ENCODE measurements around the gene PWWP2B.
"Not testable (repeated sequence)": the region's sequence is repeated elsewhere in the genome, so short reads cannot be mapped to it uniquely, and the experiment has no call there.

Gene PWWP2B

DNA sequence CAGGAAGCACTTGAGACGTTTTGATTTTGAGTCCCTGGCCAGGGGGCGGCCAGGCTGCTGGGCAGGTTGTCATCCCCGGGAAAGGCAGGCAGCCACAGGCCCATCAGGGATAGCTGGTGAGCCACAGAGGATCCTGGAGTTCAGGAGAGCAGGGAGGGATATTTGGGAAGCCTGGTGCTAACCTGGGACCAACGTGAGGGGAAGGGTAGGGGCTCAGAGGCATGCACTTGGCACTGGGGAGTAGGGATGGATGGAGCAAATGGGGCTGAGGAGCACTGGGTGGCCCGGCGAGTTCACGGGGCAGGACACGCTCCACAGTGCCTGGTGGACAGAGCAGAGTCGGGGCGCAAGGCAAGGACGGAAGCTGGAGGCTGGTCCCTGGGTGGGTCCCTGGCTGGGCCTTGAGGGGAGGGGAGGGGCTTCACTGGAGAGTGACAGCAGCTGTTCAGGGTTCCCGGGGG is 34.8 kb upstream of the PWWP2B start:
- no peak for DNase-seq

DNA sequence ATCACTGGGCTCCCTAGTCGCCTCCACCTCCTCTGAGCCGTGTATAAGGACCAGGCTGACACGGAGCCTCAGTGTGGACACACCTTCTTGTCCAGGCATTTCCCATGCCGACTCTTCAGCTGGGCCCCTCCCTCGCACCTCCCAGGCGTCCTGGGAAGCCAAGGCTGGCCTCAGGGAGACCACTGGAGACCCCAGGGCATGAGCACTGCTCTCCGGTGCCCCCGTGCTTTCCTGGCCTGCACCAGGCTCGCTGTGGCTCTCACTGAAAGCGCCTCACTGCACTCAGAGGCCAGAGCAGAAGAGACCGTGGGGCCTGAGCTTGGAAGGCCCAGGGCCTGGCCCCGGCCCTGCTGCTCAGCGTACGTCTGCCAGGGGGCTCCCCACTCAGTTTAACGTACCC is 33.6 kb upstream of the PWWP2B start:
- no peak for DNase-seq

DNA sequence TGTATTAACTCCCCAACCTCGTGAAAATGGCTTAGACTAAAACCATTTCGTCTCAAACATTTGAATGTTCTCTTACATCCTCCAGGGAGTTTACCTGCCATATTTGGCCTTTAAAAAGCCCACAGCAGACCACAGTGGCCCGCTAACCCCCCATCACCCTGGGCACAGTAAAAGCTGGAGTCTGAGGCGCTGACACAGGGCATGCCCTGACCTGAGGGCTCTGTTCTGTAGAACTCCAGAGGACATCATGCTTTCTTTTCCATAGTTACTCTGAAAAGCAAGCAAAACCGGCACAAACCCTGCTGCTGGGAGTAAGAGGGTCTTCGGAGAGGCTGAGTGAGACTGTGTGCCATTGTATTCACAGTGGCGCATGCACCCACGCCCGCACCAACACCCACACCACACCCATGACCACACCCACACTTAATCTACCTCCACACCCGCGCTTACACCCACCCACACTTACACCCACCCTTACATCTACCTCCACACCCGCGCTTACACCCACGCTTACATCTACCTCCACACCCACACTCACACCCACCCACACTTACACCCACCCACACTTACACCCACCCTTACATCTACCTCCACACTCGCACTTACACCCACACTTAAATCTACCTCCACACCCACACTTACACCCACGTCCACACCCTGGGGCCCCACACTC is 32.9 kb upstream of the PWWP2B start:
- DNase-seq, result no peak

- no peak for DNase-seq
These were observed 32.4 kb upstream of the PWWP2B start for GRCh38 chr10:132364594-132364970.

GRCh38 chr10:132365102-132365501 is 31.9 kb upstream of the PWWP2B start:
- no peak for DNase-seq

GRCh38 chr10:132366006-132366405 is 31.0 kb upstream of the PWWP2B start:
- DNase-seq, result no peak

- DNase-seq, result no peak
These were observed 30.5 kb upstream of the PWWP2B start for GRCh38 chr10:132366499-132366898.

- no peak for DNase-seq
These were observed 28.6 kb upstream of the PWWP2B start for GRCh38 chr10:132368391-132368790.

GRCh38 chr10:132368881-132369635 is 27.9 kb upstream of the PWWP2B start:
- DNase-seq, result no peak

DNA sequence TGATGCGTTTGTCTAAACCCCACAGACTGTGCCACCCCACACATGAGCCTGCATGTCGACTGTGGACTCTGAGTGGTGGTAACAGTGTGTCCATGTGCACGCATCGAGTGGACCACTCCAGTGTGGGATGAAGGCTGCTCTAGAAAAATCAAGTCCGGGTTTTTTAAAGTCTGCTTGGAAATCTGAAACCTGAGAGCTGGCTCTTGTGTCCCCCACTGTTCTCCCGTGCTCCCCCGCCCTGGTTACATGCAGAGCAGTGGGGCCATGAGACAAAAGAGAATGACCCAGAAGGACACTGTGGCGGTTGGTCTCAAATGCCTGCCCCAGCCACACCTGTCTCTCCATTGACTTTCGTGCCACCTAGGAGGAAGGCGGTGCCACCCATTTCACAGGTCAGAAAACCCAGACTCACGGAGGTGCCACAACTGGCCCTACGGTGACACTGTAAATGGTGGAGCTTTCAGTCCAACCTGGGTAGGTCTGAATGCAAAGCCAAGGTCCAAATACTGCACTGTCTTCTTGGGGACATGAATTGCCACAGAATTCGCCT is 27.3 kb upstream of the PWWP2B start:
- no peak for DNase-seq

GRCh38 chr10:132370426-132371340 is 26.3 kb upstream of the PWWP2B start:
- no peak for DNase-seq

- DNase-seq, result no peak
These were observed 25.3 kb upstream of the PWWP2B start for GRCh38 chr10:132371641-132372081.

GRCh38 chr10:132372516-132373095 is 24.4 kb upstream of the PWWP2B start:
- no peak for DNase-seq

DNA sequence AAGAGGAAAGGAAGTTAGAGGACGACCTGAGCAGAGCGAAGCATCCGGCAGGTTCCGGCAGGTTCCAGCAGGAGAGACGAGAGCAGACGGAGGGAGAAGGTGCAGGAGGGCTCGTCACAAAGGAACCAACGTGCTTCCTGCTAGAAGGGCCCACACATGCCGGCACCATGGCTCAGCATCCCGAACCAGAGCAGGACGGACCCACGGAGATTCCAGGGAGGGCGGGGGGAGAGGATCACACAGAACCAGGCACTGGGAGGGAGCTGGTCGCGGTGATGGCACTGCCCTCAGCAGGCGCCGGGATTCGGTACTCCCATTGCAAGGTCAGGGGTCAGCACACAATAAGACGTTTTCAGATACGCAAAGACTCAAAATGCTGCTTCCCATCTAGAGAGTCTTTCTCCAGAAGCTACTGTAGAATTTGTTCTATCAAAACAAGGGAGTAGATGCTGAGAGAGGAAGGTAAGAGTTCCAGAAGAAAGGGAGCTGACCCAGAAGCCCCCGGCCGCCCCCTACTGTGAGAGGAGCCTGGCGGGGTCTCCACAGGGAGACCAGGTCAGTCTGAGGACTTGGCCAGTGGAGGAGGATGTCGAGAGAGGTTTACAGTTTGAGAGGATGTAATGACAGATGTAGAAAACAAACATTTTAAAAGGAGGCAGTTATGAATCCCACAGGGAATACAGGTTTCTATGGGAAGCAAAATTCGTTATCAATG is 23.6 kb upstream of the PWWP2B start:
- DNase-seq, result no peak

- no peak for DNase-seq
These were observed 22.8 kb upstream of the PWWP2B start for GRCh38 chr10:132374176-132374575.

DNA sequence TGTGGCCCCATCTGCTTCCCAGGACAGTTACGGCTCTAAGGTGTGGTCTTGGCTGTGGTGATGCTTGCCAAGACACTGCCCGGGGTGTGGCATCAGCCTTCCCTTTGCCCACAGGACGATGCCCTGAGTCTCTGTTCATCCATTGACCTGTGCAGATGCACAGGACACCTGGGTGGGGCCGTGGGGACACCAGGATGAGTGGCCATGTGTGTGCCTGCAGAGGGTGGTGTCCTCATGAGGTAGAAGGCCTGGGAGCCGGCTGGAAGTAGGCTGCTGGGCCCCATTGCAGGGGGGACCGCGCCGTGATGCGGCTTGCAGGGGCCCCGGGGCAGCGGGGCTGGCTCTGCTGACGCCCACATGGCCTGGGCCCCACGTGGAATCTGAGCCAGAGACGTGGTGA is 22.4 kb upstream of the PWWP2B start:
- DNase-seq, result no peak

DNA sequence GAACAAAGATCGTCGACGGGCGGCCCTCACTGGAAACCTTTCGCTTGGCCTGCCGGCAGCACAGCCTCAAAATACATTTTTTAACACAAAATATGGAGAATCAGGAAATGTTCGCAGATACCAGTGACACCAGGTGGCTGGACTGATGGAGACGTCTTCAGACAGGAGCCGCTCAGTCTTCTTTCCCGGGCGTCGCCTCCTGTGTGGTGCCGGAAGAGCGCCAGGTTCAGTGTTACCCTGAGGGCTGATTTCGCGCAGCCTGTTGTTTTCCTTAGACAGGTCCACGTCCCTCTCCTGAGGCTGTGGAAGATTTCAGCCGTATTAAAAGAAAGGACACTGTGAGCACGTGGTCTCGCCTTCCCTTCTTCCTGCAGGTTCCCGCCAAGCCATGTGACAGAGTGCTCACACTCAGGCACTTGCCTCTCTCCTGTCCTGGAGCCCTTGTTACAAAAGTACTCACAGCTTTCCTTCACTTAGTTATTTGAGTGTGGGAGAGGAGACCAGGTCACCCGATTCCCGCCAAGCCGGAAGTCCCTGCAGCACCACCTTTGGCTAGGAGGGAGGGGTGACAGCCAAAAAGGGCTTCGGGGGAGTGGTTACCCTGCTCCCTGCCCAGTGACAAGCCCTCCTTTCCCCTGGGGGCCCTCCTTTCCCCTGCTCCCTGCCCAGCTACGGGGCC is 21.7 kb upstream of the PWWP2B start:
- no peak for DNase-seq

DNA sequence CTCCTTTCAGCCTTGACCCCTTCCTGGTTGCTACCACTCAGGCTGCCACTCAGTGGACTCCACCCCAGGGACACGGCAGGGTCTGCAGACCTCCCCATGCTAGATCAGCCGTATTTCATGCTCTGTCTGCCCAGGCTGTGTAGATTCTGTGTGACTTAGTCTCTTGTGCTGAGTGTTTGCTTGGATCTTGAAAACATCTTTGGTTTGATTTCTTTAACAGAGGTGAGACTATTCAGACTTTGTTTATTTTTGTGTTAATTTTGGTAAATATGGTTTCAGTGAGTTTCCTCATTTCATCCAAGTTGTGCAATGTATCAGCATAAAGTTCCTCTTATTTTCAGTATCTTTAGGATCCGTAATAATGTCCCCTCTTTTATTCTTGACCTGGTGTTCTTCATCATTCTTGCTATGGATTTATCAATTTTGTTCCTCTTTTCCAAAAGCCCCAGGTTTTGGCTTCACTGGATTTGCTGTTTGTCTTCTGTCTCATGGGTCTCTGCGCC is 21.2 kb upstream of the PWWP2B start:
- DNase-seq, result no peak

DNA sequence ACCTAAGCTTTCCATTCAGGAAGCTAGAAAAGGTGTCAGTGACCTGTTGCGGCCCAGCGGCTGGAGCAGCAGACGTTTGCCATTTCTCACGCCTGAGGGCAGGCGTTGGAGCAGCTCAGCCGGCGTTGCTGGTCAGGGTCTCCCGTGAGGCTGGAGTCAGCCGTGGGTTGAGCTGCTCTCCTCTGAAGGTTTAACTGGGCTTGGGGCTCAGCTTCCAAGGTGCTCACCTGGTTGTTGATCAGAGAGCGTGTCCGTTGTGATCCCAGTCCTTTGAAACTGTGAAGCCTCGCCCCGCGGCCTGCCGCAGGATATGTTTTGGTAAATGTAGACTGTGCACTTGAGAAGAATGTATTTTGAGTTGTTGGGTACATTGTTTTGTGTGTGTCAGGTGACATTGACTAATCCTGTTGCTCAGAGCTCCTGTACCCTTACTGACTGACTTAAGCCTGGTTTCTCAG is 20.6 kb upstream of the PWWP2B start:
- no peak for DNase-seq

GRCh38 chr10:132377326-132377725 is 19.7 kb upstream of the PWWP2B start:
- DNase-seq, result no peak

- DNase-seq, result not testable (repeated sequence)
These were observed 18.0 kb upstream of the PWWP2B start for GRCh38 chr10:132379026-132379425.
